HepG2 (cell line): ENCODE data around the gene DBN1.

Experiments used
- CENPT ChIP-seq: sonication (generic); formaldehyde crosslinking; IDR thresholded peaks from 2 replicates; pipeline ENCODE4 v1.8.0; 2022; ENCODE audit warnings: low read depth, mild to moderate bottlenecking, moderate library complexity, missing genetic modification reagents
- FIP1L1 ChIP-seq: fragments of 200-400 bp; formaldehyde crosslinking; IDR thresholded peaks from 2 replicates; pipeline ENCODE4 v1.6.1; 2018; ENCODE audit warnings: low read depth, mild to moderate bottlenecking, low read length, moderate library complexity, borderline replicate concordance; ENCODE audit not compliant: insufficient read depth
- HDAC2 ChIP-seq: sonication (generic); formaldehyde crosslinking; IDR thresholded peaks from 2 replicates; pipeline ENCODE4 v1.4.0; 2020; ENCODE audit warnings: missing genetic modification reagents
- KDM5B ChIP-seq: sonication (generic); formaldehyde crosslinking; IDR thresholded peaks from 2 replicates; pipeline ENCODE4 v1.4.0; 2020; ENCODE audit warnings: missing genetic modification reagents, mild to moderate bottlenecking, borderline replicate concordance
- POLR2A ChIP-seq, 2 experiments: IDR thresholded peaks; 2 replicates each; pipeline ENCODE4 v1.6.1; 2011; ENCODE audit warnings: low read depth in 2 of 2, low read length in 2 of 2, mild to moderate bottlenecking in 1 of 2, moderate library complexity in 1 of 2; ENCODE audit not compliant: insufficient read depth in 1 of 2
- ZBTB38 ChIP-seq: sonication (generic); formaldehyde crosslinking; IDR thresholded peaks from 2 replicates; pipeline ENCODE4 v1.5.1; 2020; ENCODE audit warnings: mild to moderate bottlenecking, missing genetic modification reagents
- ZFX ChIP-seq: sonication (generic); formaldehyde crosslinking; IDR thresholded peaks from 2 replicates; pipeline ENCODE4 v1.4.0; 2020; ENCODE audit warnings: mild to moderate bottlenecking, low read depth, missing genetic modification reagents, moderate library complexity
- ZNF766 ChIP-seq: sonication (generic); formaldehyde crosslinking; IDR thresholded peaks from 2 replicates; pipeline ENCODE4 v1.5.0; 2020; ENCODE audit warnings: missing genetic modification reagents, borderline replicate concordance
- TF ChIP-seq, protein P1 (sequence below): sonication (generic); formaldehyde crosslinking; IDR thresholded peaks from 2 replicates; pipeline ENCODE4 v1.5.0; 2020; ENCODE audit warnings: mild to moderate bottlenecking, missing genetic modification reagents, moderate library complexity
- TF ChIP-seq, protein P2 (sequence below): sonication (generic); formaldehyde crosslinking; conservative IDR thresholded peaks from 2 replicates; pipeline ENCODE4 v1.4.0; 2020; ENCODE audit warnings: missing genetic modification reagents
- TF ChIP-seq, protein P3 (sequence below): sonication (generic); formaldehyde crosslinking; conservative IDR thresholded peaks from 2 replicates; pipeline ENCODE4 v1.4.0; 2020; ENCODE audit warnings: missing genetic modification reagents
- TF ChIP-seq, protein P4 (sequence below): IDR thresholded peaks from 2 replicates; pipeline ENCODE4 v1.6.1; 2012; ENCODE audit warnings: inconsistent platforms

DNA sequence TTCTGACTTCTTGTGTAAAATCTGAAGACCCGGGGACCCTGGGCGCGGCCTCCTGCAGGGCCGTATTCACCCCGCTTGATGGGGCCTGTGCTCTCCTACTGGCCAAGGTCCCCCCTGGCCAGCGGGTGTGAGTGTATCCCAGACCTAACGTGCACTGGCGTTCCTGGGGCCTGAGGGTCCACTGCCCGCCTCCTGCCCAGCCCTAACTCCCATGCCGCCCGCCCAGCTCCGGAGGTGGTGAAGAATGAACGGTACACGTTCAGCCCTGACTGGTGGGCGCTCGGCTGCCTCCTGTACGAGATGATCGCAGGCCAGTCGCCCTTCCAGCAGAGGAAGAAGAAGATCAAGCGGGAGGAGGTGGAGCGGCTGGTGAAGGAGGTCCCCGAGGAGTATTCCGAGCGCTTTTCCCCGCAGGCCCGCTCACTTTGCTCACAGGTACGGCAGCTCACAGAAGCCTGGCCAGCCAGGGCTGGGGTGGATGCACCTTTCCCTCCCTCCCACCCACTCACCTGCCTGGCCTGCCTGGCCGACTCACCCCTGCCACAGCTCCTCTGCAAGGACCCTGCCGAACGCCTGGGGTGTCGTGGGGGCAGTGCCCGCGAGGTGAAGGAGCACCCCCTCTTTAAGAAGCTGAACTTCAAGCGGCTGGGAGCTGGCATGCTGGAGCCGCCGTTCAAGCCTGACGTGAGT is 37.4 kb downstream of the DBN1 start:
- TF ChIP-seq, protein P1, sequence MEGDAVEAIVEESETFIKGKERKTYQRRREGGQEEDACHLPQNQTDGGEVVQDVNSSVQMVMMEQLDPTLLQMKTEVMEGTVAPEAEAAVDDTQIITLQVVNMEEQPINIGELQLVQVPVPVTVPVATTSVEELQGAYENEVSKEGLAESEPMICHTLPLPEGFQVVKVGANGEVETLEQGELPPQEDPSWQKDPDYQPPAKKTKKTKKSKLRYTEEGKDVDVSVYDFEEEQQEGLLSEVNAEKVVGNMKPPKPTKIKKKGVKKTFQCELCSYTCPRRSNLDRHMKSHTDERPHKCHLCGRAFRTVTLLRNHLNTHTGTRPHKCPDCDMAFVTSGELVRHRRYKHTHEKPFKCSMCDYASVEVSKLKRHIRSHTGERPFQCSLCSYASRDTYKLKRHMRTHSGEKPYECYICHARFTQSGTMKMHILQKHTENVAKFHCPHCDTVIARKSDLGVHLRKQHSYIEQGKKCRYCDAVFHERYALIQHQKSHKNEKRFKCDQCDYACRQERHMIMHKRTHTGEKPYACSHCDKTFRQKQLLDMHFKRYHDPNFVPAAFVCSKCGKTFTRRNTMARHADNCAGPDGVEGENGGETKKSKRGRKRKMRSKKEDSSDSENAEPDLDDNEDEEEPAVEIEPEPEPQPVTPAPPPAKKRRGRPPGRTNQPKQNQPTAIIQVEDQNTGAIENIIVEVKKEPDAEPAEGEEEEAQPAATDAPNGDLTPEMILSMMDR (CRISPR knock-in tag): no peak
- TF ChIP-seq ZNF766 (CRISPR knock-in tag): no peak
- no peak for TF ChIP-seq CENPT (CRISPR knock-in tag)
- TF ChIP-seq ZBTB38 (CRISPR knock-in tag): no peak
- TF ChIP-seq, protein P2, sequence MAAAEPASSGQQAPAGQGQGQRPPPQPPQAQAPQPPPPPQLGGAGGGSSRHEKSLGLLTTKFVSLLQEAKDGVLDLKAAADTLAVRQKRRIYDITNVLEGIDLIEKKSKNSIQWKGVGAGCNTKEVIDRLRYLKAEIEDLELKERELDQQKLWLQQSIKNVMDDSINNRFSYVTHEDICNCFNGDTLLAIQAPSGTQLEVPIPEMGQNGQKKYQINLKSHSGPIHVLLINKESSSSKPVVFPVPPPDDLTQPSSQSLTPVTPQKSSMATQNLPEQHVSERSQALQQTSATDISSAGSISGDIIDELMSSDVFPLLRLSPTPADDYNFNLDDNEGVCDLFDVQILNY (CRISPR knock-in tag): no peak
- TF ChIP-seq ZFX (CRISPR knock-in tag): no peak
- no peak for TF ChIP-seq POLR2A (IDR thresholded peaks at IDR 0.05; ENCODE audit: insufficient read depth in 1 of 2, low read depth in 2 of 2, low read length in 2 of 2)
- TF ChIP-seq HDAC2 (CRISPR knock-in tag): no peak
- TF ChIP-seq, protein P3, sequence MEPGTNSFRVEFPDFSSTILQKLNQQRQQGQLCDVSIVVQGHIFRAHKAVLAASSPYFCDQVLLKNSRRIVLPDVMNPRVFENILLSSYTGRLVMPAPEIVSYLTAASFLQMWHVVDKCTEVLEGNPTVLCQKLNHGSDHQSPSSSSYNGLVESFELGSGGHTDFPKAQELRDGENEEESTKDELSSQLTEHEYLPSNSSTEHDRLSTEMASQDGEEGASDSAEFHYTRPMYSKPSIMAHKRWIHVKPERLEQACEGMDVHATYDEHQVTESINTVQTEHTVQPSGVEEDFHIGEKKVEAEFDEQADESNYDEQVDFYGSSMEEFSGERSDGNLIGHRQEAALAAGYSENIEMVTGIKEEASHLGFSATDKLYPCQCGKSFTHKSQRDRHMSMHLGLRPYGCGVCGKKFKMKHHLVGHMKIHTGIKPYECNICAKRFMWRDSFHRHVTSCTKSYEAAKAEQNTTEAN (CRISPR knock-in tag): no peak
- no peak for TF ChIP-seq FIP1L1
- no peak for TF ChIP-seq KDM5B
- TF ChIP-seq, protein P4, sequence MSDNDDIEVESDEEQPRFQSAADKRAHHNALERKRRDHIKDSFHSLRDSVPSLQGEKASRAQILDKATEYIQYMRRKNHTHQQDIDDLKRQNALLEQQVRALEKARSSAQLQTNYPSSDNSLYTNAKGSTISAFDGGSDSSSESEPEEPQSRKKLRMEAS: no peak
